Breast epithelium (tissue), 3 donors: ENCODE measurements around the gene CHERP.

Experiments
- POLR2A ChIP-seq: fragments of 450-650 bp; IDR thresholded peaks from one replicate; pipeline ENCODE4 v1.6.1; 2016; ENCODE audit warnings: antibody characterized with exemption, mild to moderate bottlenecking, moderate library complexity
- POLR2AphosphoS5 ChIP-seq, 3 donors: sonication (generic); formaldehyde crosslinking; IDR thresholded peaks; one replicate each; pipeline ENCODE4 v1.6.1; 2017; ENCODE audit warnings: antibody characterized with exemption in 3 of 3
- TF ChIP-seq, protein P1 (sequence below), 3 donors: fragments of 450-650 bp; IDR thresholded peaks; one replicate each; pipeline ENCODE4 v1.5.1; 2016 to 2017; ENCODE audit warnings: antibody characterized with exemption in 3 of 3, mild to moderate bottlenecking in 3 of 3, moderate library complexity in 3 of 3

- TF ChIP-seq, protein P1, sequence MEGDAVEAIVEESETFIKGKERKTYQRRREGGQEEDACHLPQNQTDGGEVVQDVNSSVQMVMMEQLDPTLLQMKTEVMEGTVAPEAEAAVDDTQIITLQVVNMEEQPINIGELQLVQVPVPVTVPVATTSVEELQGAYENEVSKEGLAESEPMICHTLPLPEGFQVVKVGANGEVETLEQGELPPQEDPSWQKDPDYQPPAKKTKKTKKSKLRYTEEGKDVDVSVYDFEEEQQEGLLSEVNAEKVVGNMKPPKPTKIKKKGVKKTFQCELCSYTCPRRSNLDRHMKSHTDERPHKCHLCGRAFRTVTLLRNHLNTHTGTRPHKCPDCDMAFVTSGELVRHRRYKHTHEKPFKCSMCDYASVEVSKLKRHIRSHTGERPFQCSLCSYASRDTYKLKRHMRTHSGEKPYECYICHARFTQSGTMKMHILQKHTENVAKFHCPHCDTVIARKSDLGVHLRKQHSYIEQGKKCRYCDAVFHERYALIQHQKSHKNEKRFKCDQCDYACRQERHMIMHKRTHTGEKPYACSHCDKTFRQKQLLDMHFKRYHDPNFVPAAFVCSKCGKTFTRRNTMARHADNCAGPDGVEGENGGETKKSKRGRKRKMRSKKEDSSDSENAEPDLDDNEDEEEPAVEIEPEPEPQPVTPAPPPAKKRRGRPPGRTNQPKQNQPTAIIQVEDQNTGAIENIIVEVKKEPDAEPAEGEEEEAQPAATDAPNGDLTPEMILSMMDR (IDR thresholded peaks at IDR 0.05) = no peak
- TF ChIP-seq POLR2AphosphoS5 (IDR thresholded peaks at IDR 0.05) = no peak
- TF ChIP-seq POLR2A = no peak
Observed at GRCh38 chr19:16524991-16525734, 17.1 kb downstream of the CHERP start.
